AG09319 (cell line): ENCODE results near the gene MRFAP1.
"Not testable (repeated sequence)": the region's sequence is repeated elsewhere in the genome, so short reads cannot be mapped to it uniquely, and the experiment has no call there.

Source experiments
- DNase-seq: peaks from one replicate; pipeline ENCODE4 v3.0.0-alpha.2; 2010; ENCODE audit warnings: low read depth; ENCODE audit errors: extremely low read depth
- TF ChIP-seq, protein P1 (sequence below): IDR thresholded peaks from 2 replicates; pipeline ENCODE4 v1.5.1; 2011; ENCODE audit warnings: low read depth, mild to moderate bottlenecking, inconsistent platforms, low read length, moderate library complexity

Gene MRFAP1

DNA sequence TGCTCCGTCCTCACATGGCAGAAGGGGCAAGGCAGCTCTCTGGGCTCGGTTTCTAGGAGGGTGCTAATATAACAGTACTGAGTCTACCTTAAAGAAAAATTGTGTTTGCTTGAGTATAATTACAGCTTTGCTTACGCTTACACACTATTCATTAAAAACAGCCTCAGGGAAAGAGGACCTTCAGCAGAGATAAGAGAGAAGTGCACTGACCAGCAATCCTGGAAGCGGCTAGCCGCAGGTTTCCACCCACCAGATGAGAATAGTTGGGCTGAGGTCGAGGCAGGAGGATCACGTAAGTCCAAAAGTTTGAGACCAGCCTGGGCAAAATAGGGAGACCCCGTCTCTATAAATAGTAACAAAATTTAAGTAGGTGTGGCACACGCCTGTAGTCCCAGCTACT, 15.2 kb upstream of the MRFAP1 start:
- DNase-seq: no peak
- TF ChIP-seq, protein P1, sequence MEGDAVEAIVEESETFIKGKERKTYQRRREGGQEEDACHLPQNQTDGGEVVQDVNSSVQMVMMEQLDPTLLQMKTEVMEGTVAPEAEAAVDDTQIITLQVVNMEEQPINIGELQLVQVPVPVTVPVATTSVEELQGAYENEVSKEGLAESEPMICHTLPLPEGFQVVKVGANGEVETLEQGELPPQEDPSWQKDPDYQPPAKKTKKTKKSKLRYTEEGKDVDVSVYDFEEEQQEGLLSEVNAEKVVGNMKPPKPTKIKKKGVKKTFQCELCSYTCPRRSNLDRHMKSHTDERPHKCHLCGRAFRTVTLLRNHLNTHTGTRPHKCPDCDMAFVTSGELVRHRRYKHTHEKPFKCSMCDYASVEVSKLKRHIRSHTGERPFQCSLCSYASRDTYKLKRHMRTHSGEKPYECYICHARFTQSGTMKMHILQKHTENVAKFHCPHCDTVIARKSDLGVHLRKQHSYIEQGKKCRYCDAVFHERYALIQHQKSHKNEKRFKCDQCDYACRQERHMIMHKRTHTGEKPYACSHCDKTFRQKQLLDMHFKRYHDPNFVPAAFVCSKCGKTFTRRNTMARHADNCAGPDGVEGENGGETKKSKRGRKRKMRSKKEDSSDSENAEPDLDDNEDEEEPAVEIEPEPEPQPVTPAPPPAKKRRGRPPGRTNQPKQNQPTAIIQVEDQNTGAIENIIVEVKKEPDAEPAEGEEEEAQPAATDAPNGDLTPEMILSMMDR: no peak

DNA sequence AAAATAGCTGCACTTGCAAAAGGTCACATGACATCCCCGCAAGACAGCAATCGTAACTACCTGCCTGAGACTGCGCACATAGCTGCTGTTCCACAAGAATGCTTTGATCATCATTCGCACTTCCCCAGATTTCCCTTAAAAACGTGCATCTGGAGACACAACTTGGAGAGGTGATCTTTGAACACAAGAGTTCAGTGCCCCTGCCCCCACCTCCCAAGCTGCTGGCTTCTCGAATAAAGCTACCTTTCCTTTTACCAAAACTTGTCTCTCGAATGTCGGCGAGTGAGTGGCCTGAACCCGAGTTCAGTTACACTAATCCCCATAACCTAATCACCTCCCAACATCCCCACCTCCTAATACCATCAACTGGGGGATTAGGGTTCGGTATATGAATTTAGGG, 14.4 kb upstream of the MRFAP1 start:
- DNase-seq: no peak
- TF ChIP-seq, protein P1: no peak

DNA sequence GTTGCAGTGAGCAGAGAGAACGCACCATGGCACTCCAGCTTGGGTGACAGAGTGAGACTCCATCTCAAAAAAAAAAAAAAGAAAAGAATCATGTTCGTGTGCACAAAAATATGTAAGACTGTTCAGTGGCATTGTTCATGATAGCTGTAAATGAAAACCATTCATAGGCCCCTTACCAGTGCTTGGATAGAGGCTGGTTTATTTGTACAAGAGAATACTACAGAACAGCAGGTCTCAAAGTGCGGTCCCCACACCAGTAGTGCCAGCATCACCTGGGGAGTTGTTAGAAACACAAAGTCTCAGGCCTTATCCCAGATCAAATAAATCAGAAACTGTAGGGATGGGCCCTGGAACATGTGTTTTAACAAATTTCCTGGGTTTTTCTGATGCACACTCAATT, 12.7 kb upstream of the MRFAP1 start:
- TF ChIP-seq, protein P1: no peak
- no peak for DNase-seq

DNA sequence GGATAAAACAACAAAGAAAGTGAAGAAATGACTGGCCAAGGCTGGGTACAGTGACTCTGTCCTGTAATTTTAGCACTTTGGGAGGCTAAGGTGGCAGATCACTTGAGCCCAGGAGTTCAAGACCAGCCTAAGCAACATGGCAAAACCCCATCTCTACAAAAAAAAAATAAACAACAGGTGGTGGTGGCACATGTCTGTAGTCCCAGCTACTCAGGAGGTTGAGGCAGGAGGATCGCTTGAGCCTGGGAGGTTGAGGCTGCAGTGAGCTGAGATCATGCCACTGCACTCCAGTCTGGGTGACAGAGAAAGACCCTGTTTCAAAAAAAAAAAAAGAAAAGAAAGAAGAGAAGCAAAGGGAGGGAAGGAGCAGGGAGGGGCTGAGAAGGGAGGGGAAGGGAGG, 12.0 kb upstream of the MRFAP1 start:
- DNase-seq: not testable (repeated sequence)

DNA sequence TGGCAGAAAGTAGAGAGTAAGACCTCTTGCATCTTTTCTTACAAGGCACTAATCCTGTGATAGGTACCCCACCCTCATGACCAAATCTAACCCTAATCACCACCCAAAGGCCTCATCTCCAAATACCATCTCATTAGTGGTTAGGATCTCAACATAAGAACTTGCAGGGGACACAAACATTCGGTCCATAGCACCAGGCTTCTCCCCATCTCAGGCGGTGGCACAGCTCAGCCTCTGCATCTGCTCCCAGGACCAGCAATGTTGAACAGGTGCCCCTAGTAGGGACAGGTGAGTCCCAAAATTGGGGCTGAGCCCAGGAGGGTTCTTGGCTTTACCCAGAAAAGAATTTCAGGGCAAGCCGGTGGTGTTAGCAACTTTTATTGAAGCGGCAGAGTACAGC, 8.4 kb upstream of the MRFAP1 start:
- TF ChIP-seq, protein P1: no peak
- DNase-seq: no peak

DNA sequence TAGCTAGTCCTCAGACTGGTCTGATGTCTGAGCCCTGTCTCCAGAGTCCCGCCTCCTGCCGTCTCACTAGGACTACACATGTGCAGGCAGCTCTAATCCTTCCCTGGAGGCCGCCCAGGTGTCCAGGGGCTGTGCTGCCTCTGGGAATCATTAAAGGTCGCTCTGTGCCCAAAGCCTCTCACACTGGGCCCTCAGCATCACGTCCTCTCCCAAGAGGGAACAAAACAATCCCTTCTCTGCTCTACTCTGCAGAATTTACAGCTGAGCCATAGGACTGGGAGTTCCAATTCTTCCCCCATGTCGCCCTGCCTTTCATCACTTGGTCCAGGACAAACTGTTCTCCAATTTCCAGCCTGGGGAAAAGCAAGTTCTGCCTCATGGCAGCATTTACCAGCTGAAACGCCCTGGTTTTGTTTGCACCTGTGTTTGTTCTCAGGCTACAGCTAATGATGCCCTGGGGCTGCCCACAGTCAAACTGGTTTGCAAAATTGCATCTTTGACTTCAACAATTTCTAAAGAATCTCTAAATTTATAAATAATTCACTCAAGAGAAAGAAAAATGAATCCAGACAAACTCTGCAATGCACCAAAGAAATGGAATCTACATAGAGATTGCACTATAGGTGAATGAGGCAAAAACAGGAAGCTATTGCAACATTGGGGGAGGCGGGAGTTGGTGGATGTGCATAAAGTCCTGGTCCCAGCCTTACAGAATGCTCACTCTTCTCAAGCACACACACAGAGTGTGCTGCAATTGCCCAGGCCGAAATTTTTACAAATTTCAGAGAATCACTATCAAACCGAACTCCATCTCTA, 7.2 kb upstream of the MRFAP1 start:
- DNase-seq: peak; percentile 34
- TF ChIP-seq, protein P1: no peak

DNA sequence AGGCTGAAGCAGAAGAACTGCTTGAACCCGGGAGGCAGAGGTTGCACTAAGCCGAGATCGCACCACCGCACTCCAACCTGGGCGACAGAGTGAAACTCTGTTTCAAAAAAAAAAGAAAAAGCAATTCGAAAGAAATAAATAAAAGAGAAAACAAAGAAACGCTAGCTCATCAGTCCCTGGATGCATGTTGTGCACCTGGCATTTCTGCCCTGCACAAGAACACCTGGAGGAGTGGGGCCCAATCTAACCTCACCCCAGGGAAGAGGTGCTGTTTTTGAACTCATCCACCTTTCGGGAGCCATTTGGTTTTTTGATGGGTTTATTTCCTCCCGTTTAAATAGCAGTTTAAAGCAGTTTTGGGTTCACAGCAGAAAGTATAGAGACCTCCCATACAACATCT, 5.7 kb upstream of the MRFAP1 start:
- TF ChIP-seq, protein P1: no peak
- no peak for DNase-seq

DNA sequence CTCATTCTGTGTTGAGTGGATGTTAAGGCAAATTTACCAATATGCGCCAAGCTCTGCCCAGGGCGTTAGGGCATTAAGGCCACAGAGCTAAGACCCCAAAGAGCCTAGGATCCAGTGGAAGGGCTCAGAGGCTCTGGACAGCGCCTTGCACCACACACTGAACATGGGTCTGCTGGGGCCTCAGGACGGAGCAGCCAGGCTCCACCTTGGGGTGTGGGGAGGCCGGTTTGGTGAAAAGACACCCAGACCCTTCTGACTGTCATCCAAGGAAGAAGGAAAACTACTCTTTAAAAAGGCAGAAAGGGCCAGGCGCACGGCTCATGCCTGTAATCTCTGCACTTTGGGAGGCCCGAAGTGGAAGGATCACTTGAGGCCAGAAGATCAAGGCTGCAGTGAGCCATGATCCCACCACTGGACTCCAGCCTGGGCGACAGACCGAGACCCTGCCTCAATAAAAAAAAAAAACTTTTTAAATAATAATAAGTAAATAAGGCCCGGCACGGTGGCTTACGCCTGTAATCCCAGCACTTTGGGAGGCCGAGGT, 1.3 kb upstream of the MRFAP1 start:
- no peak for DNase-seq
- TF ChIP-seq, protein P1: no peak
